CD4-positive, alpha-beta T cell treated with Interleukin-15 for 4 hours (primary cell): ENCODE data around the gene GNAI2.

Experiments used
- DNase-seq: peaks from one replicate; pipeline ENCODE4 v3.0.0-alpha.2; 2020; ENCODE audit warnings: low spot score

The GNAI2 gene

GRCh38 chr3:50235716-50236483, at the start of gene GNAI2:
Gene GNAI2 (plus strand): TSS chr3:50236204. CDS start chr3:50236336, 132 bp downstream.
- peak; percentile 99 for DNase-seq

- no peak for DNase-seq
Observed at GRCh38 chr3:50187750-50188149, 48.3 kb upstream of the GNAI2 start.

GRCh38 chr3:50189274-50189673, 46.7 kb upstream of the GNAI2 start:
- DNase-seq = no peak

GRCh38 chr3:50189989-50190388, 46.0 kb upstream of the GNAI2 start:
- DNase-seq = no peak

- DNase-seq = no peak
Observed at GRCh38 chr3:50190936-50191660, 44.9 kb upstream of the GNAI2 start, which contains the start of gene GNAT1. Gene GNAT1 (plus strand): TSS chr3:50191610. CDS start chr3:50191726, 116 bp downstream.

- DNase-seq = no peak
Observed at GRCh38 chr3:50192124-50192523, 43.9 kb upstream of the GNAI2 start.

GRCh38 chr3:50192689-50193141, 43.3 kb upstream of the GNAI2 start:
- peak; percentile 84 for DNase-seq

GRCh38 chr3:50193286-50193685, 42.7 kb upstream of the GNAI2 start:
- DNase-seq = no peak

GRCh38 chr3:50193746-50194127, 42.3 kb upstream of the GNAI2 start:
- DNase-seq = no peak

- peak; percentile 85 for DNase-seq
Observed at GRCh38 chr3:50194128-50194902, 41.7 kb upstream of the GNAI2 start.

GRCh38 chr3:50194903-50195500, 41.0 kb upstream of the GNAI2 start:
- DNase-seq = peak; percentile 15

GRCh38 chr3:50195501-50196252, 40.3 kb upstream of the GNAI2 start:
- DNase-seq = no peak

- no peak for DNase-seq
Observed at GRCh38 chr3:50196253-50196801, 39.7 kb upstream of the GNAI2 start.

- DNase-seq = no peak
Observed at GRCh38 chr3:50201573-50202315, 34.3 kb upstream of the GNAI2 start.

- no peak for DNase-seq
Observed at GRCh38 chr3:50202353-50203112, 33.5 kb upstream of the GNAI2 start.

GRCh38 chr3:50203113-50203808, 32.7 kb upstream of the GNAI2 start:
- no peak for DNase-seq

- DNase-seq = no peak
Observed at GRCh38 chr3:50203809-50204803, 31.9 kb upstream of the GNAI2 start.
